ENCODE results near the gene CCNF.

The CCNF gene

GRCh38 chr16:2449118-2449517 lies 19.9 kb downstream of the CCNF start:
- Histone ChIP-seq H2AFZ (no peak overlapping the region), H3K27me3 (ENCODE audit: control insufficient read depth, insufficient read depth, low read length) (no peaks in the 10 kb centered on the region), H3K4me2 (ENCODE audit: low read length) (no peak overlapping the region), H3K9me3 (ENCODE audit: control insufficient read depth, low read length) (no peaks in the 10 kb centered on the region), H3K4me1 (no peaks in the 10 kb centered on the region), H3K36me3 (ENCODE audit: control insufficient read depth, insufficient read depth, low read length) (no peaks in the 10 kb centered on the region), H3K9ac (no peak overlapping the region), H3K4me3 (ENCODE audit: low read depth, low read length) (no peak overlapping the region), H3K27ac (no peak overlapping the region), H3K79me2 (no peaks in the 10 kb centered on the region)
- TF ChIP-seq CTCF (IDR thresholded peaks at IDR 0.05), result no peak

GRCh38 chr16:2450535-2450934 lies 21.3 kb downstream of the CCNF start:
- H3K9ac ChIP-seq, result no peak overlapping the region
- H3K4me1 ChIP-seq, result no peaks in the 10 kb centered on the region
- H3K4me3 ChIP-seq (ENCODE audit: low read depth, low read length), result no peak overlapping the region
- no peaks in the 10 kb centered on the region for H3K36me3 ChIP-seq (ENCODE audit: control insufficient read depth, insufficient read depth, low read length)
- H3K9me3 ChIP-seq (ENCODE audit: control insufficient read depth, low read length), result no peaks in the 10 kb centered on the region
- H3K27ac ChIP-seq, result no peak overlapping the region
- no peaks in the 10 kb centered on the region for H3K27me3 ChIP-seq (ENCODE audit: control insufficient read depth, insufficient read depth, low read length)
- no peak overlapping the region for H3K4me2 ChIP-seq (ENCODE audit: low read length)
- TF ChIP-seq CTCF (IDR thresholded peaks at IDR 0.05), result no peak
- H3K79me2 ChIP-seq, result no peaks in the 10 kb centered on the region
- no peak overlapping the region for H2AFZ ChIP-seq

- no peak for TF ChIP-seq CTCF (IDR thresholded peaks at IDR 0.05)
- no peak overlapping the region for H2AFZ ChIP-seq
- H3K27me3 ChIP-seq (ENCODE audit: control insufficient read depth, insufficient read depth, low read length), result no peaks in the 10 kb centered on the region
- H3K4me1 ChIP-seq, result no peaks in the 10 kb centered on the region
- no peaks in the 10 kb centered on the region for H3K79me2 ChIP-seq
- H3K27ac ChIP-seq, result no peak overlapping the region
- H3K9me3 ChIP-seq (ENCODE audit: control insufficient read depth, low read length), result no peaks in the 10 kb centered on the region
- no peak overlapping the region for H3K4me2 ChIP-seq (ENCODE audit: low read length)
- H3K4me3 ChIP-seq (ENCODE audit: low read depth, low read length), result no peak overlapping the region
- H3K9ac ChIP-seq, result no peak overlapping the region
- no peaks in the 10 kb centered on the region for H3K36me3 ChIP-seq (ENCODE audit: control insufficient read depth, insufficient read depth, low read length)
Measured at GRCh38 chr16:2450975-2451381, 21.7 kb downstream of the CCNF start.

- H3K4me1 ChIP-seq, result no peaks in the 10 kb centered on the region
- TF ChIP-seq CTCF (IDR thresholded peaks at IDR 0.05), result no peak
- H2AFZ ChIP-seq, result no peak overlapping the region
- H3K9me3 ChIP-seq (ENCODE audit: control insufficient read depth, low read length), result no peaks in the 10 kb centered on the region
- no peaks in the 10 kb centered on the region for H3K79me2 ChIP-seq
- H3K4me3 ChIP-seq (ENCODE audit: low read depth, low read length), result no peak overlapping the region
- no peak overlapping the region for H3K27ac ChIP-seq
- no peak overlapping the region for H3K4me2 ChIP-seq (ENCODE audit: low read length)
- no peaks in the 10 kb centered on the region for H3K36me3 ChIP-seq (ENCODE audit: control insufficient read depth, insufficient read depth, low read length)
- no peaks in the 10 kb centered on the region for H3K27me3 ChIP-seq (ENCODE audit: control insufficient read depth, insufficient read depth, low read length)
- no peak overlapping the region for H3K9ac ChIP-seq
Measured at GRCh38 chr16:2451851-2452320, 22.6 kb downstream of the CCNF start.

GRCh38 chr16:2452650-2453049 lies 23.4 kb downstream of the CCNF start:
- Histone ChIP-seq H3K79me2 (no peaks in the 10 kb centered on the region), H3K4me2 (ENCODE audit: low read length) (no peak overlapping the region), H3K27ac (no peak overlapping the region), H3K27me3 (ENCODE audit: control insufficient read depth, insufficient read depth, low read length) (no peaks in the 10 kb centered on the region), H3K4me1 (no peaks in the 10 kb centered on the region), H3K9ac (no peak overlapping the region), H3K9me3 (ENCODE audit: control insufficient read depth, low read length) (no peaks in the 10 kb centered on the region), H3K4me3 (ENCODE audit: low read depth, low read length) (no peak overlapping the region), H2AFZ (no peak overlapping the region), H3K36me3 (ENCODE audit: control insufficient read depth, insufficient read depth, low read length) (no peaks in the 10 kb centered on the region)
- TF ChIP-seq CTCF (IDR thresholded peaks at IDR 0.05), result no peak
